ENCODE data around the gene KRTAP10-5.

The KRTAP10-5 gene

GRCh38 chr21:44529503-44530125 is 50.8 kb downstream of the KRTAP10-5 start:
- Histone ChIP-seq H3K4me2 (ENCODE audit: low read length) (no peak overlapping the region), H3K27me3 (ENCODE audit: low read depth, low read length) (no peaks in the 10 kb centered on the region), H3K27ac (ENCODE audit: low read length) (no peak overlapping the region), H3K4me1 (ENCODE audit: low read length) (no peaks in the 10 kb centered on the region), H3K36me3 (replicated peaks; ENCODE audit: low read depth, low read length) (no peaks in the 10 kb centered on the region), H4K20me1 (ENCODE audit: insufficient read depth, low read length) (no peaks in the 10 kb centered on the region), H3K4me3 (ENCODE audit: low read length) (no peak overlapping the region), H2AFZ (ENCODE audit: low read depth, low read length) (no peak overlapping the region), H3K79me2 (ENCODE audit: low read length) (no peaks in the 10 kb centered on the region), H3K9me3 (ENCODE audit: insufficient read depth, low read length) (no peaks in the 10 kb centered on the region), H3K9ac (ENCODE audit: low read length) (no peak overlapping the region)
- TF ChIP-seq EZH2phosphoT487 (IDR thresholded peaks at IDR 0.05; ENCODE audit: low read depth) = no peak
- no peak for TF ChIP-seq CTCF (IDR thresholded peaks at IDR 0.05; ENCODE audit: low read depth, low read length)
